Activated T-cell treated with anti-CD3 and anti-CD28 coated beads, Interleukin-2, amount 50 U/mL, for 72 hours (primary cell): Measurements from ENCODE around the gene CLDN12. TPM values are rescaled to one million over a fixed set of nuclear protein-coding genes. Genes with fewer than 3 reads are reported as not detected.

ENCODE experiments used
- ATAC-seq, 2 donors: fragments of 150-1000 bp; cut with Tn5 transposase; replicated peaks in 1 of 2; 2 replicates each; pipeline ENCODE4 v1.10.0; 2021; ENCODE audit warnings: moderate library complexity in 2 of 2, mild to moderate bottlenecking in 1 of 2
- DNase-seq, 2 donors: peaks; one replicate each; pipeline ENCODE4 v3.0.0; 2021 to 2022; ENCODE audit warnings: mixed read lengths in 1 of 2
- H3K27ac Mint-ChIP-seq: one replicate; pipeline ENCODE4 v1.8.0; 2022; ENCODE audit warnings: mild to moderate bottlenecking, moderate library complexity, mixed read lengths
- H3K27me3 Mint-ChIP-seq: one replicate; pipeline ENCODE4 v1.8.0; 2022; ENCODE audit warnings: low read depth, mixed read lengths
- H3K36me3 Mint-ChIP-seq, 2 donors: one replicate each; pipeline ENCODE4 v1.8.0; 2022; ENCODE audit warnings: mixed read lengths in 2 of 2, mild to moderate bottlenecking in 1 of 2; ENCODE audit not compliant: insufficient read depth in 2 of 2
- H3K4me1 Mint-ChIP-seq: one replicate; pipeline ENCODE4 v1.8.0; 2022; ENCODE audit warnings: low read depth, mixed read lengths
- H3K4me3 Mint-ChIP-seq, 2 donors: one replicate each; pipeline ENCODE4 v1.8.0; 2022; ENCODE audit warnings: mild to moderate bottlenecking in 2 of 2, mixed read lengths in 2 of 2, moderate library complexity in 2 of 2
- H3K9me3 Mint-ChIP-seq, 2 donors: one replicate each; pipeline ENCODE4 v1.8.0; 2022; ENCODE audit warnings: mixed read lengths in 2 of 2
- total RNA-seq, 2 donors: library from RNA; stranded (reverse); gene quantifications; one replicate each; pipeline ENCODE4 v1.2.3, GENCODE V29; 2022

The CLDN12 gene
- 10 to 100 TPM in 1 of 2 donors, 1 to 10 TPM in 1; 5.5 to 11.2 TPM for total RNA-seq

DNA sequence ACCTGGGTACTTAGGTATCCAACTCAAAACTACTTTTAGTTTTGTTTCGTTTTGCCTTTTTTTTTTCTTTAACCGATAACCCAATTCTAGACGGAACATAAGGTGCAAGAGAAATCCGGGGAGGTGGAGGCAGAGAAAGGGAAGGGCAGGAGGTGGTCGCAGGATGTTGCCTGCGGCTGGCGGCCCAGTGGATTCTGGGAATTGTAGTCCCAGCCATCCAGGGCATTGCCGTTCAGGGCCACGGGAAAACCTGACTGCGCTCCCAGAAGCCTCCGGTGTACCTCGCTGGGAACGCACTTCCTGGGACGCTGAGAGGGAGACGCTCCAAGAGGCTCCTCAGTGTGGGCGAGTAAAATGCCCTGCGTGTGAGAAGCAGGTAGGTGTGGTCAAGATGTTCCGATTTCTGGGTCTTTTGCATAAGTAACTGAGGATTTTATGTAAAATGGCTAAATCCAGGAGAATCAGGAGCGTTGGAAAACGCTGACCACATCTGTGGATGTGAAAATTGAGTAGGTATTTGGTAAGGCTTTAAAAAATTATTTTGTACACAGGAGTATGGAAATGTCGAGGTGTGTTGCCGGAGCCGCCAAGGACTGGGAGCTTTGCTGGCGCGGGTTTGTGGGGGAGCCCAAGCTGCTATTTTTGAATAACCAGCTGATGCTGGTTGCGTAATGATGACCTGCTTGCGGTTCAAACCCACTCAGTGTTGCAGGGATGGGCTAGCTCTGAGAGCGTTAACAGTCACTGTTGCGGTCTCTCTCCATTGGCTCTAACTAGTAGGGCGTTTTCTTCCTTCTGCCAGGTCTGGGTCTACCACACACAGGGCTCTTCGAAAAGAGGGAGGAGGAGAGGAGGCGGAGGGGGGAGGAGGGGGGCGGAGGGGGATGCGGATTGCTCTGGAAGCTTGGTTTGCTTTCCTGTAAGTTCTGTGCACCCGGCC lies at the start of gene CLDN12:
Gene CLDN12, plus strand, starts transcription at position 288 of the 940 bp plus-strand sequence. CDS start 9,216 bp downstream, outside the sequence.
- Mint-ChIP-seq H3K27me3 (no peaks in the 10 kb centered on the region), H3K4me3 (peak within 1 kb of the TSS; percentile 91 to 98), H3K36me3 (peaks cover under 1 to 6% of the 10 kb centered on the region in 2 donors), H3K27ac (peak within 1 kb of the TSS; percentile 99), H3K4me1 (peaks cover 28% of the 10 kb centered on the region), H3K9me3 (peaks cover 6 to 7% of the 10 kb centered on the region in 2 donors)
- DNase-seq = peak; percentile 84 to 85
- ATAC-seq = peak; percentile 99

DNA sequence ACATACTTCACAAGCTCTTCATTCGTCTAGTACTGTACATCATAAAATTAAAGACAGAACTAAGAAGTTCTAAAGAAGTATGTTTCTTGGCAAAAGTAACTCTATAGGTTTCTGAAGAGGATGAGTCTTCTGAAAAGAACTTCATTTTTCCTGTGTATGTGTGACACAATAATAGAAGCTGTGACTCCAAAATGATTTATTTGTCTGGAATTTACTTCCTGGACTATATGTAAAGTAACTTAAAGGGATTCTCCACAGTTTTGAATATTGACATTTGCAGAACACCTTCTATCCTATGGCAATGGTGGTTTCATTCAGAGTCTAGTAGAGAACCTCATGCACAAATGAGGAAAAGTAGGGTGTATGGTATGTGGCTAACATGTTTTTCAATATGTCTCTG lies 19.8 kb upstream of the CLDN12 start:
- no peak overlapping the region for H3K27ac Mint-ChIP-seq
- no peaks in the 10 kb centered on the region for H3K4me1 Mint-ChIP-seq
- no peak for ATAC-seq
- DNase-seq = no peak
- H3K4me3 Mint-ChIP-seq = no peak overlapping the region
- H3K36me3 Mint-ChIP-seq = peaks cover 13 to 47% of the 10 kb centered on the region in 2 donors
- H3K27me3 Mint-ChIP-seq = no peaks in the 10 kb centered on the region
- H3K9me3 Mint-ChIP-seq = no peaks in the 10 kb centered on the region

DNA sequence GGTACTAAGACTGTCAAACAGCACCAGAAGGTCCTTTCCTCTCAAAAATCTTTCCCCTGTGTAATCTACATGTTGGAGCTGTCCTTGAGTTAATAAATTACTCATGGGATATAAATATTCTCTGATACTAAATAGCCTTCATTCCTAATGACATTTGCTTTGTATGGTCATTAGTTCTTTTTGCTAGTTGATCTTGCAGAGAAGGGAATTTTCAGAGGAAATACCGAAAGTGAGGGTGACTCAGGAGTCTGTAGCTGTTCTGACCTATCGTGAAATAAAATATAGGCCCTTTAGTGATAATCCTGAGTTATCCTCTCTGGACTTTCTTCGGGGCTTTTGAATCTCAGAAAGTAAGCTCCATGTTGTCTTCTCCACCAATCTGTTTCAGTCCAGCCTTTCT lies 19.4 kb upstream of the CLDN12 start:
- no peak overlapping the region for H3K4me3 Mint-ChIP-seq
- ATAC-seq (no peak), DNase-seq (no peak)
- H3K27me3 Mint-ChIP-seq = no peaks in the 10 kb centered on the region
- H3K27ac Mint-ChIP-seq = no peak overlapping the region
- H3K9me3 Mint-ChIP-seq = no peaks in the 10 kb centered on the region
- H3K36me3 Mint-ChIP-seq = peaks cover 13 to 45% of the 10 kb centered on the region in 2 donors
- H3K4me1 Mint-ChIP-seq = no peaks in the 10 kb centered on the region

GRCh38 chr7:90384433-90384832 lies 18.8 kb upstream of the CLDN12 start:
- Mint-ChIP-seq H3K4me3 (no peak overlapping the region), H3K27ac (peak overlapping the region; percentile 68), H3K4me1 (no peaks in the 10 kb centered on the region), H3K36me3 (peaks cover 8 to 40% of the 10 kb centered on the region in 2 donors), H3K9me3 (no peaks in the 10 kb centered on the region), H3K27me3 (no peaks in the 10 kb centered on the region)
- ATAC-seq = no peak
- DNase-seq = no peak

GRCh38 chr7:90387470-90388240 lies 15.6 kb upstream of the CLDN12 start:
- ATAC-seq (no peak), DNase-seq (no peak)
- H3K9me3 Mint-ChIP-seq = peaks cover 0 to 3% of the 10 kb centered on the region in 2 donors
- no peaks in the 10 kb centered on the region for H3K4me1 Mint-ChIP-seq
- no peak overlapping the region for H3K4me3 Mint-ChIP-seq
- peaks cover 5 to 26% of the 10 kb centered on the region in 2 donors for H3K36me3 Mint-ChIP-seq
- H3K27me3 Mint-ChIP-seq = no peaks in the 10 kb centered on the region
- H3K27ac Mint-ChIP-seq = no peak overlapping the region

DNA sequence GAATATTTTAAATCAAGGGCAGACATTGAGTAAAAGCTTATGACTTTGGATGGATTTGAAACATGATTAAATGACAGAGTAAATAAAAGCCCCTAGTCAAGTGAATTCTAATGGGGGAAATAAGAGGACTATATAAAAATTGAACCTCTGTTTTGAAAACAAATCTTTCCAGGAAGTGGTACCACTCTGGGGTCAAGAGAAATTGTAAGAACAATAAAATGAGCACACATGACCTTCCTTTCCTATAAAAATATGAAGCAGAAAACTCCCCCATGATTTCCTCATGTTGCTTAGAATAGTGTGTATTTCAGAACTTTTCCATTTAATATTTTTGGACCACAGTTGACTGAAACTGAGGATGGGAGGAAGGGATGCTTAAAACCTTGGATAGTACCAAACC lies 12.3 kb upstream of the CLDN12 start:
- Mint-ChIP-seq H3K4me1 (no peaks in the 10 kb centered on the region), H3K27ac (no peak overlapping the region), H3K9me3 (peaks cover 3 to 9% of the 10 kb centered on the region in 2 donors), H3K36me3 (peaks cover 10 to 19% of the 10 kb centered on the region in 2 donors), H3K4me3 (no peak overlapping the region), H3K27me3 (no peaks in the 10 kb centered on the region)
- ATAC-seq (no peak), DNase-seq (no peak)

DNA sequence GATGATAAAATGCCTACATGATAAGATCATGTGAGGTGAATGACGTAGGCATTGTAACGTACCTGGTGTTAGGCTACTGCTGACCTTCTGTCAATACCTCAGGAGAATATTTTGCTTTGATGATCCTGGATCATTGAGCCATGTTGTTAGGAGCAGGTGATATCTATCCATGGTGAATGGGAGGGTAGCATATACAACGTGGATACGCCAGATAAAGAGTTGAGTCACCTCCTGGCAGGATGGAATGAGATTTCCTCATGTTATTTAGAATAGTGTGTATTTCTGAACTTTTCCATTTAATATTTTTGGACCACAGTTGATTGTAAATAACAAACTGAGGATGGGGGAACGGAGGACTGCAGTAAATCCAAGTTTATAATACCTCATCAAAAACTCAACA lies 11.8 kb upstream of the CLDN12 start:
- no peak for ATAC-seq

GRCh38 chr7:90396420-90396819 lies 6.8 kb upstream of the CLDN12 start:
- H3K9me3 Mint-ChIP-seq = peaks cover 13 to 18% of the 10 kb centered on the region in 2 donors
- no peaks in the 10 kb centered on the region for H3K27me3 Mint-ChIP-seq
- H3K4me1 Mint-ChIP-seq = no peaks in the 10 kb centered on the region
- no peak overlapping the region for H3K27ac Mint-ChIP-seq
- ATAC-seq (no peak), DNase-seq (no peak)
- H3K36me3 Mint-ChIP-seq = peaks cover 12 to 20% of the 10 kb centered on the region in 2 donors
- no peak overlapping the region for H3K4me3 Mint-ChIP-seq

More for the DNA sequence above, 11.8 kb upstream of the CLDN12 start:
- Mint-ChIP-seq H3K9me3 (peaks cover 5 to 9% of the 10 kb centered on the region in 2 donors), H3K4me3 (no peak overlapping the region), H3K4me1 (no peaks in the 10 kb centered on the region), H3K27ac (no peak overlapping the region), H3K36me3 (peaks cover 10 to 14% of the 10 kb centered on the region in 2 donors), H3K27me3 (no peaks in the 10 kb centered on the region)
- DNase-seq = no peak

DNA sequence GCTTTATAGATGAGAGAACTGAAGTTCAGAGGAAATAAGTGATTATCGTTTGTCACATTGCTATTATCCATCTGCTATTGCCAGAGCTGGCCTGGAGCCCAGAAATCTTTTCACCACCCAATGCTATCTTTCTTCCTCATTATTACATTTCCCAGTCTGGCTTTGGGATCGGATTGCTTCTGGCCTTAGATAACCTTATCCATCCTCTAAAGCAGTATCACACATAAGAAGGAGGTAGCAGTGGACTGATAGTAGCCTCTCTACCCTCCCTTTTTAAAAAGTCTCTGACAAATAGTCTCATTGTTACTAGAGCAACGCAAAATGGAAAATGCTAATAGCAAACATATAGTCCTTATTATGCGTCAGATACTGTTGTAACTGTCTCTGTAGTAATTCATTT lies 1.3 kb upstream of the CLDN12 start:
- Mint-ChIP-seq H3K4me3 (no peak overlapping the region), H3K36me3 (peaks cover 3 to 8% of the 10 kb centered on the region in 2 donors), H3K27me3 (no peaks in the 10 kb centered on the region), H3K9me3 (peaks cover 9 to 10% of the 10 kb centered on the region in 2 donors), H3K4me1 (peaks cover 28% of the 10 kb centered on the region), H3K27ac (no peak overlapping the region)
- no peak for ATAC-seq
- DNase-seq = no peak

GRCh38 chr7:90402785-90403173 lies 482 bp upstream of the CLDN12 start:
- Mint-ChIP-seq H3K9me3 (peaks cover 9 to 10% of the 10 kb centered on the region in 2 donors), H3K4me1 (peaks cover 28% of the 10 kb centered on the region), H3K27ac (peak overlapping the region; percentile 99), H3K4me3 (peak overlapping the region; percentile 91 to 98), H3K36me3 (peaks cover 3 to 8% of the 10 kb centered on the region in 2 donors), H3K27me3 (no peaks in the 10 kb centered on the region)
- DNase-seq = no peak
- no peak for ATAC-seq

GRCh38 chr7:90404777-90405176 lies 1.5 kb downstream of the CLDN12 start:
- Mint-ChIP-seq H3K4me3 (peak overlapping the region; percentile 91 to 98), H3K27me3 (no peaks in the 10 kb centered on the region), H3K36me3 (no peaks in the 10 kb centered on the region), H3K9me3 (peaks cover 2 to 5% of the 10 kb centered on the region in 2 donors), H3K27ac (no peak overlapping the region), H3K4me1 (peaks cover 28% of the 10 kb centered on the region)
- ATAC-seq (no peak), DNase-seq (no peak)

DNA sequence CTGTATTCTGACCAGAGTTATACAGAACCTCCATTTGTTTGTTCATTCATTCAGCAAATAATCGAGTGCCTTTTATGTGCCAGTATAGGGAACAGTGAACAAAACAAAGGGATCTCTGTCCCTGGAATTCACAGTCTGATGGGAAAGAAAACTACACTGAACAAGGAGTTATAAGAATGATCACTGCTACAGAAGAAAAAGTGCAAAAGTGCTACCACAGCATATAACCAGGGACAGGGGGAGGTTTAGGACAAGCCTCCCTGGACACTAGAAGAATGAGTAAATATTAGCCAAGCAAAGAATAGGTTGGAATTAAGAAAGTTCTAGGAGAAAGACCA lies 4.2 kb downstream of the CLDN12 start:
- peaks cover 27% of the 10 kb centered on the region for H3K4me1 Mint-ChIP-seq
- H3K27me3 Mint-ChIP-seq = no peaks in the 10 kb centered on the region
- peak overlapping the region; percentile 5 for H3K27ac Mint-ChIP-seq
- DNase-seq (no peak), ATAC-seq (no peak)
- no peaks in the 10 kb centered on the region for H3K36me3 Mint-ChIP-seq
- no peak overlapping the region for H3K4me3 Mint-ChIP-seq
- H3K9me3 Mint-ChIP-seq = no peaks in the 10 kb centered on the region

GRCh38 chr7:90408142-90408541 lies 4.9 kb downstream of the CLDN12 start:
- H3K4me3 Mint-ChIP-seq = no peak overlapping the region
- H3K27me3 Mint-ChIP-seq = no peaks in the 10 kb centered on the region
- peaks cover 20% of the 10 kb centered on the region for H3K4me1 Mint-ChIP-seq
- no peak for ATAC-seq
- H3K27ac Mint-ChIP-seq = no peak overlapping the region
- no peaks in the 10 kb centered on the region for H3K36me3 Mint-ChIP-seq
- no peaks in the 10 kb centered on the region for H3K9me3 Mint-ChIP-seq
- no peak for DNase-seq
